Melanocyte of skin (primary cell): ENCODE measurements around the gene RAB34. TPM values are rescaled to one million over a fixed set of nuclear protein-coding genes. Genes with fewer than 3 reads are reported as not detected.

Source experiments
- small RNA-seq, 2 donors: library from RNA; depleted of rRNA; stranded (forward); fragments of <200 nt; gene quantifications; one replicate each; pipeline ENCODE3, GENCODE V24; 2012
- total RNA-seq, 2 donors: library from RNA; depleted of rRNA; stranded (reverse); fragments of >200 nt; gene quantifications; 2 replicates each; pipeline ENCODE4 v1.2.3, GENCODE V29; 2012

The RAB34 gene
- total RNA-seq, result 100 to 1,000 TPM in 1 of 2 donors, 10 to 100 TPM in 1; 83.6 to 111 TPM

GRCh38 chr17:28717578-28718332 lies at the start of gene RAB34:
TSS of gene RAB34 (minus strand) at chr17:28717868. CDS start at chr17:28717266, 602 bp downstream.

DNA sequence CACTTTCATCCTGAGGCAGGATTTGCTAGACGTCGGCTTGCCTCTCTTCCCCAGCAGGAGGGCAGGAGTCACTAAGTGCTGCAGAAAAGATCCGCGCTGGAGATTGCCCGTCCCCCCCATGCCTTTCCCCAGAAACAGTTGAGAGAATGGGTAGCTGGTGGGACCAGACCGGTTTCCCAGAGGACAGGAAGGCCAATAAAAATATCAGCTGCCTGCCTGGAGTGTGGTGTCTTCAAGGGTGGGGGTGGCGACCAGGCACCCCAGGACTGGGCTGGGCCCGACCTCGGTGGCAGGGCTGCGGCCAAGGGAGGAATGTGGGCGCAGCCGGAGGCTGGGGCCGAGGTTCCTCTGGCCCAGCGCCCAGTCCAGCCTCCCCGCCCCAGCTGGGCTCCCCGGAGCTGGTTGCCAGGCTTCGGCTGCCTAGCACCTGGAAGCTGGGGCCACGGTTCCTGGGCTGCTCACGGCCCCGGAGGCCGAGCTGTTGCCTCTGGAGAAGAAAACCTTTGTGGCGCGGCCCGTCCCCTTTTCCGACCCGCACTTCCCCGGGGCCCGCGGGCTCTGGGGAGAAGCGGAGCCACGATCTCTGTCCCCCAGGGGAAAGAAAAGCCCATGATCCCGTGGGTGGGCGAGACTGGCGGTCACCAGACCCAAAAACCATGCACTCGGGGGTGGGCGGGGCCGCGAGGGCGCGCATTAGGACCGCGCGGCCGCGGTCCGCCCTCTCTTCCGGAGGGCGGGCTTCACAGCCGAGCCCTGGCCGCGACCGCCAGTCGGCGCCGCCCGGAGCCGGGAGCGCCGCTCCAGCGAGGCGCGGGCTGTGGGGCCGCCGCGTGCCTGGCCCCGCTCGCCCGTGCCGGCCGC lies 25.8 kb upstream of the RAB34 start, which contains the start of gene TRAF4:
Gene TRAF4, plus strand, starts transcription at position 769 of the 861 bp plus-strand sequence. CDS start 102 bp downstream, outside the sequence.

DNA sequence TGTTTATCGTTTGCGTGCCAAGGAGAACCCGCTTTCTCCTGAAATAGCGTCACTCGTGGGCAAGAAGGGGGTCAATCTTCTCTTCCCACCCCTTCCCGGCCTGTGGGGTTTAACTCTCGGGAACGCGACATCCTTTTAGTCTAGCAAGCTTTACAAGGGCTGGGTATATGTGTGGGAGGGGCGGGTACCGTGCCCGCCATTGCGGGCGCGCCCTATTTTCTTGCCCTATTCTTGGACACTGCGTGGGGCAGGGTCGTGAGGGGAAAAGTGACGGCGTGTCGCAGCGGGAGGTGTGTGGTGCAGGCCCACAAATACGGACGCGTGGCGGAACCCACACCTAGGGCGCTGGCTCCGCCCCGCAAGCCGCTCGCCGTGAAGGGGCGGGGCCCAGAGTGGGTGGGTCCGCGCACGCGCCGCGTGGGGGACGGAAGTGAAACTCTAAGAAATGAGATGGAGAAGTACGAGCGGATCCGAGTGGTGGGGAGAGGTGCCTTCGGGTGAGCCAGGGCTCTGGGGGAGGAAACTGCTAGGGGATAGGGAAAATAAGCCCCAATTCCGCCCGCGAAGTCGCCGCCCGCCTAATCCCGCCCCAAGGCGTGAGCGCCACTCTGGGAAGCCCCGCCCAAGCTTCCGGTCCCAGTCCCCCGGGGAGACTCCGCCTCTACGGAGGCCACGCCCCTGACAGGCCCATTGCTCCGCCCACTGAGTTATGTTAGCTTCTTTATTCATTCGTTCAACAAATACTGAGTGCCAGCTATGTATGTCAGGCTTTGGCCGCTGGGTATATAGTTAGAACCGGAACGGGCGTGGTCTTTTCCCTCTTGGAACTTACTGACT lies 10.9 kb upstream of the RAB34 start, which contains the start of gene NEK8:
Gene NEK8, plus strand, starts transcription at position 425 of the 837 bp plus-strand sequence. Its CDS starts 26 bp downstream, at position 451.

GRCh38 chr17:28726226-28726626 lies 8.6 kb upstream of the RAB34 start, which contains the start of gene TLCD1:
TSS of gene TLCD1 (minus strand) at chr17:28726233. CDS start at chr17:28726097, 136 bp downstream.

DNA sequence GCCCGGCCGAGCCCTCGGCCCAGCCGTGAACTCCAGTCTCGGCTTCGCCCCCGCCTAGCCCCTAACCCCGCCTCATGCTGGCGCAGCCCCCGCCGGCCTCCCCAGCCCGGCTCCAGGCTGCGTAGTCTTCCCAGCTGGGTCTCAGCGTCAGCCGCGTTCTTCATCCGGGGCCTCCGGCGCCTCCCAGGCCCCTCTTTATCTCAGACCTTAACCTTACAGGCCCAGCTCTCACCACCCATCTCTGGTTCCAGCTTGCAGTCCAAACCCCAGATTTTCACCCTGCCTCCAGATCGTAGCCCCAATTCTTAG lies 6.0 kb downstream of the RAB34 start, which contains the start of gene PROCA1:
Gene PROCA1, minus strand, starts transcription at position 166 of the 309 bp plus-strand sequence. CDS start 228 bp downstream, outside the sequence.

Small RNA genes within 50 kb of the gene (small RNA-seq; reads per million reads assigned to genes)
- 0 reads per million in 2 donors for gene SNORD42A
- gene SNORD42B, result 0.47 to 0.52 reads per million in 2 donors
- gene SNORD4A, result 0 reads per million in 2 donors
- 0 reads per million in 2 donors for gene SNORD4B

Other genes starting within 250 kb of the RAB34 start
- gene SLC13A2, start 244.2 kb downstream of the RAB34 start, total RNA-seq, result not detected
- not detected for gene FOXN1, start 211.5 kb downstream of the RAB34 start, total RNA-seq
- 10 to 100 TPM; 19.3 to 24.0 TPM for gene UNC119, start 165.2 kb downstream of the RAB34 start, total RNA-seq
- 10 to 100 TPM; 43.7 to 48.3 TPM for gene PIGS, start 146.3 kb downstream of the RAB34 start, total RNA-seq
- 10 to 100 TPM; 16.2 to 19.3 TPM for gene ALDOC, start 141.0 kb downstream of the RAB34 start, total RNA-seq
- 10 to 100 TPM; 32.0 to 72.9 TPM for gene SPAG5, start 118.8 kb downstream of the RAB34 start, total RNA-seq
- 1 to 10 TPM; 6.7 to 7.6 TPM for gene RSKR, start 103.7 kb downstream of the RAB34 start, total RNA-seq
- 100 to 1,000 TPM; 116 to 132 TPM for gene BLTP2, start 72.7 kb downstream of the RAB34 start, total RNA-seq
- 10 to 100 TPM; 38.5 to 40.6 TPM for gene SDF2, start 56.0 kb downstream of the RAB34 start, total RNA-seq
- gene SUPT6H, start 55.7 kb downstream of the RAB34 start, total RNA-seq, result 10 to 100 TPM; 43.6 to 45.1 TPM
- gene PROCA1, start 6.0 kb downstream of the RAB34 start, total RNA-seq, result 1 to 10 TPM in 1 of 2 donors, under 1 TPM in 1; 0.69 to 1.3 TPM
- 100 to 1,000 TPM; 276 to 521 TPM for gene RPL23A, start 2.1 kb upstream of the RAB34 start, total RNA-seq
- gene TLCD1, start 8.4 kb upstream of the RAB34 start, total RNA-seq, result 1 to 10 TPM; 4.3 to 5.2 TPM
- gene NEK8, start 10.9 kb upstream of the RAB34 start, total RNA-seq, result 1 to 10 TPM; 1.4 to 2.3 TPM
- 10 to 100 TPM; 43.4 to 69.3 TPM for gene TRAF4, start 26.1 kb upstream of the RAB34 start, total RNA-seq
- 10 to 100 TPM; 13.7 to 20.0 TPM for gene FAM222B, start 124.9 kb upstream of the RAB34 start, total RNA-seq
- gene ERAL1, start 137.1 kb upstream of the RAB34 start, total RNA-seq, result 10 to 100 TPM; 56.3 to 57.8 TPM
- 10 to 100 TPM; 39.3 to 44.0 TPM for gene FLOT2, start 179.9 kb upstream of the RAB34 start, total RNA-seq
- gene DHRS13, start 185.2 kb upstream of the RAB34 start, total RNA-seq, result 10 to 100 TPM; 12.0 to 13.1 TPM
- 10 to 100 TPM; 16.9 to 21.3 TPM for gene PHF12, start 233.7 kb upstream of the RAB34 start, total RNA-seq